ENCODE results near the gene MORF4L1.
A peak's percentile ranks its signal among the peaks of the same experiment; 100 is the strongest.

DNA sequence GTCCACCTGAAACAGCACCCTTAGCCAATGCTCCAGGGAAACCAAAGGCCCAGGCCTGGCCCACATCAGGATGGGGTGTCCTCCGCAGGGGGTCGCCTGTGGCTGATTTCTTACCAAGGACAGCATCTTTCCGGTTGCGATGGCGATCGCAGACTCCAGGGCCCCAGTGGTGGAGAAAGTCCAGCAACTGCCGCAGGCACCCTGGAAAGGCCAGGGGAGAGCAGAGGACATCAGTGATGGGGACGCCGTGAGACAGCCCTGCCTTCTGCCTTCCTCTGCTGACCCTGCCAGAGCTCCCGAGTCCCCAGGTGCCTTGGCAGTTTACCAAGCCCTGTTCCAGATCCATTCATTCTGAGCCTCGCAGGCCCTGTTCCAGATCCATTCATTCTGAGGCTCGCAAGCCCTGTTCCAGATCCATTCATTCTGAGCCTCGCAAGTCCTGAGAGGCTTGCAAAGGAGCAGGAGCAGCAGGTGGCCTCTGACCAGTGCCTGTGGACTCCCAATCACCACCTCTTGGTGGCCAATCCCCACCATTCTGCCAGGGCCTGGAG lies 59.6 kb downstream of the MORF4L1 start:
- TF ChIP-seq POLR2A (IDR thresholded peaks at IDR 0.05; ENCODE audit: low read depth, low read length) (no peak), POLR2AphosphoS5 (IDR thresholded peaks at IDR 0.05; ENCODE audit: low read depth, low read length) (peak; percentile 1; the same call in 1 of the 2 replicates)
